ENCODE data around the gene TMEM86B. TPM values are rescaled to one million over a fixed set of nuclear protein-coding genes. Genes with fewer than 3 reads are reported as not detected.
A peak's percentile ranks its signal among the peaks of the same experiment; 100 is the strongest.

The TMEM86B gene
- total and polyA plus RNA-seq, 2 donors (not counting 3 experiments of a cell fraction or from before 2014, with no cell fraction given): 4.5 to 5.4 TPM

GRCh38 chr19:55259540-55260210 is 31.1 kb upstream of the TMEM86B start:
- BruUV-seq (replicated peaks): TSS peak; percentile 98

GRCh38 chr19:55258828-55259539 is 30.4 kb upstream of the TMEM86B start, which contains the start of gene PPP6R1:
Gene PPP6R1 (minus strand): TSS chr19:55259017. CDS start chr19:55247103, 11,914 bp downstream.
- no peaks in the 10 kb centered on the region for H3K9me3 ChIP-seq (replicated peaks; ENCODE audit: control insufficient read depth, insufficient read depth, low read length)
- peak within 1 kb of the TSS; percentile 86 for H3K27ac ChIP-seq (ENCODE audit: insufficient read depth, low read depth, low read length)
- intact Hi-C loops (cut with micrococcal nuclease): loop anchor here (1.0 to 10.0 kb wide), 9 partner anchors 21 to 346 kb away; partner anchors contain the start of genes DNAAF3, HSPBP1, KMT5C and ZNF524
- peak within 1 kb of the TSS; percentile 87 for H3K9ac ChIP-seq (replicated peaks; ENCODE audit: extremely low read depth, insufficient read depth, low read length)
- no peaks in the 10 kb centered on the region for H3K27me3 ChIP-seq (ENCODE audit: control insufficient read depth in 2 of 2, insufficient read depth in 2 of 2, low read length in 2 of 2)
- FAIRE-seq (peak; percentile 98), DNase-seq (ENCODE audit: low read depth, low spot score) (peak; percentile 100)
- peak within 1 kb of the TSS; percentile 70 for H2AFZ ChIP-seq (ENCODE audit: low read depth, low read length)
- peak within 1 kb of the TSS; percentile 77 for H3K4me2 ChIP-seq (ENCODE audit: insufficient read depth, low read length)
- no TSS peak for BruUV-seq (replicated peaks)
- ChIA-PET CTCF (interaction anchor here (0.6 to 1.4 kb wide), 10 partner anchors 21 to 245 kb away, joined by 3 to 13 read pairs (median 5); partner anchors contain the start of genes DNAAF3, HSPBP1 and TMEM238), POLR2A (interaction anchor here (0.6 to 2.3 kb wide), 7 partner anchors 21 to 156 kb away, joined by 3 to 15 read pairs (median 4); partner anchors contain the start of genes HSPBP1, KMT5C and UBE2S)
- H3K4me3 ChIP-seq (replicated peaks in 1 of 3; ENCODE audit: insufficient read depth in 1 of 3, low read depth in 1 of 3, low read length in 3 of 3): peak within 1 kb of the TSS; percentile 73 to 88 (median 87)
- peaks cover 45% of the 10 kb centered on the region for H3K79me2 ChIP-seq (ENCODE audit: control insufficient read depth, insufficient read depth, low read length)
- no peaks in the 10 kb centered on the region for H3K36me3 ChIP-seq (ENCODE audit: control insufficient read depth in 2 of 2, extremely low read depth in 1 of 2, insufficient read depth in 2 of 2, low read length in 2 of 2)
- H3K9me1 ChIP-seq (replicated peaks; ENCODE audit: control insufficient read depth, extremely low read depth, insufficient read depth, low read length): no peaks in the 10 kb centered on the region
- TF ChIP-seq MYC (IDR thresholded peaks at IDR 0.05; ENCODE audit: low read depth, low read length): no peak
- no peak for TF ChIP-seq GATA2 (IDR thresholded peaks at IDR 0.05; ENCODE audit: insufficient read depth, insufficient read length, low read depth, low read length)
- TF ChIP-seq, protein P1, sequence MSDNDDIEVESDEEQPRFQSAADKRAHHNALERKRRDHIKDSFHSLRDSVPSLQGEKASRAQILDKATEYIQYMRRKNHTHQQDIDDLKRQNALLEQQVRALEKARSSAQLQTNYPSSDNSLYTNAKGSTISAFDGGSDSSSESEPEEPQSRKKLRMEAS (IDR thresholded peaks at IDR 0.05; ENCODE audit: insufficient read depth, insufficient read length): no peak
- TF ChIP-seq CTCF (IDR thresholded peaks at IDR 0.05; ENCODE audit: extremely low read depth in 1 of 2, insufficient read depth in 1 of 2, low read depth in 1 of 2, low read length in 2 of 2): no peak
- no peak for TF ChIP-seq EZH2 (IDR thresholded peaks at IDR 0.05; ENCODE audit: borderline replicate concordance, low read depth, low read length, severe bottlenecking)
- peak; percentile 50 for TF ChIP-seq FOS (IDR thresholded peaks at IDR 0.05; ENCODE audit: borderline replicate concordance, insufficient read depth, low read length)
- TF ChIP-seq POLR2A (IDR thresholded peaks at IDR 0.05; ENCODE audit: low read depth, low read length): peak; percentile 72
- TF ChIP-seq POLR2AphosphoS5 (IDR thresholded peaks at IDR 0.05; ENCODE audit: insufficient read depth, low read depth, low read length): peak; percentile 93
- peak; percentile 14 for TF ChIP-seq JUN (IDR thresholded peaks at IDR 0.05; ENCODE audit: borderline replicate concordance, insufficient read depth, insufficient read length, low read depth)
- H4K20me1 ChIP-seq (replicated peaks; ENCODE audit: control insufficient read depth, extremely low read depth, insufficient read depth, low read length): no peaks in the 10 kb centered on the region
- dilution Hi-C loops (cut with MboI; ENCODE audit: extremely low pct_ligation_motif_present, low sequenced_read_pairs): no loop called here
- peaks cover 40% of the 10 kb centered on the region for H3K4me1 ChIP-seq (ENCODE audit: control insufficient read depth, extremely low read depth, insufficient read depth, low read length)

More at GRCh38 chr19:55259540-55260210, 31.1 kb upstream of the TMEM86B start:
- H3K9me3 ChIP-seq (replicated peaks; ENCODE audit: control insufficient read depth, insufficient read depth, low read length): no peaks in the 10 kb centered on the region
- peak overlapping the region; percentile 77 for H3K4me2 ChIP-seq (ENCODE audit: insufficient read depth, low read length)
- no peaks in the 10 kb centered on the region for H4K20me1 ChIP-seq (replicated peaks; ENCODE audit: control insufficient read depth, extremely low read depth, insufficient read depth, low read length)
- H3K27me3 ChIP-seq (ENCODE audit: control insufficient read depth in 2 of 2, insufficient read depth in 2 of 2, low read length in 2 of 2): no peaks in the 10 kb centered on the region
- POLR2A ChIA-PET: interaction anchor here (0.6 to 2.3 kb wide), 7 partner anchors 20 to 155 kb away, joined by 3 to 15 read pairs (median 7); partner anchors contain the start of genes HSPBP1, KMT5C and UBE2S
- peak overlapping the region in 2 of 3 experiments; percentile 17 to 53 for H3K4me3 ChIP-seq (replicated peaks in 1 of 3; ENCODE audit: insufficient read depth in 1 of 3, low read depth in 1 of 3, low read length in 3 of 3)
- peak overlapping the region; percentile 70 for H2AFZ ChIP-seq (ENCODE audit: low read depth, low read length)
- FAIRE-seq (no peak), DNase-seq (ENCODE audit: low read depth, low spot score) (no peak)
- intact Hi-C loops (cut with micrococcal nuclease) (loop anchor here (1.0 to 10.0 kb wide), 9 partner anchors 21 to 345 kb away; partner anchors contain the start of genes DNAAF3, HSPBP1, KMT5C and ZNF524), dilution Hi-C loops (cut with MboI; ENCODE audit: extremely low pct_ligation_motif_present, low sequenced_read_pairs) (no loop called here)
- no peaks in the 10 kb centered on the region for H3K36me3 ChIP-seq (ENCODE audit: control insufficient read depth in 2 of 2, extremely low read depth in 1 of 2, insufficient read depth in 2 of 2, low read length in 2 of 2)
- H3K9ac ChIP-seq (replicated peaks; ENCODE audit: extremely low read depth, insufficient read depth, low read length): peak overlapping the region; percentile 87
- peaks cover 38% of the 10 kb centered on the region for H3K79me2 ChIP-seq (ENCODE audit: control insufficient read depth, insufficient read depth, low read length)
- H3K9me1 ChIP-seq (replicated peaks; ENCODE audit: control insufficient read depth, extremely low read depth, insufficient read depth, low read length): no peaks in the 10 kb centered on the region
- CTCF ChIA-PET: interaction anchor here (0.6 to 1.4 kb wide), 10 partner anchors 20 to 244 kb away, joined by 3 to 13 read pairs (median 5); partner anchors contain the start of genes HSPBP1 and TMEM238
- no peak for TF ChIP-seq MYC (IDR thresholded peaks at IDR 0.05; ENCODE audit: low read depth, low read length)
- H3K27ac ChIP-seq (ENCODE audit: insufficient read depth, low read depth, low read length): peak overlapping the region; percentile 86
- peaks cover 33% of the 10 kb centered on the region for H3K4me1 ChIP-seq (ENCODE audit: control insufficient read depth, extremely low read depth, insufficient read depth, low read length)
